Activated naive CD8-positive, alpha-beta T cell (primary cell): ENCODE measurements around the gene PPP2R2D.
"Not testable (repeated sequence)": the region's sequence is repeated elsewhere in the genome, so short reads cannot be mapped to it uniquely, and the experiment has no call there.

ENCODE experiments used
- H3K27ac Mint-ChIP-seq: one replicate; pipeline ENCODE4 v1.8.0; 2021; ENCODE audit warnings: mixed read lengths
- H3K27me3 Mint-ChIP-seq: one replicate; pipeline ENCODE4 v1.8.0; 2021; ENCODE audit warnings: mixed read lengths
- H3K36me3 Mint-ChIP-seq: one replicate; pipeline ENCODE4 v1.8.0; 2021; ENCODE audit warnings: mixed read lengths
- H3K4me1 Mint-ChIP-seq: one replicate; pipeline ENCODE4 v1.8.0; 2021; ENCODE audit warnings: low read depth, mixed read lengths
- H3K4me3 Mint-ChIP-seq: one replicate; pipeline ENCODE4 v1.8.0; 2021; ENCODE audit warnings: mild to moderate bottlenecking, mixed read lengths
- H3K9me3 Mint-ChIP-seq: one replicate; pipeline ENCODE4 v1.8.0; 2021; ENCODE audit warnings: low read depth, mixed read lengths

The PPP2R2D gene

GRCh38 chr10:131947631-131948347, 47.0 kb downstream of the PPP2R2D start:
- Mint-ChIP-seq H3K36me3 (peaks cover 5% of the 10 kb centered on the region), H3K27me3 (no peaks in the 10 kb centered on the region), H3K27ac (no peak overlapping the region), H3K4me1 (peaks cover 3% of the 10 kb centered on the region), H3K9me3 (no peaks in the 10 kb centered on the region), H3K4me3 (no peak overlapping the region)

DNA sequence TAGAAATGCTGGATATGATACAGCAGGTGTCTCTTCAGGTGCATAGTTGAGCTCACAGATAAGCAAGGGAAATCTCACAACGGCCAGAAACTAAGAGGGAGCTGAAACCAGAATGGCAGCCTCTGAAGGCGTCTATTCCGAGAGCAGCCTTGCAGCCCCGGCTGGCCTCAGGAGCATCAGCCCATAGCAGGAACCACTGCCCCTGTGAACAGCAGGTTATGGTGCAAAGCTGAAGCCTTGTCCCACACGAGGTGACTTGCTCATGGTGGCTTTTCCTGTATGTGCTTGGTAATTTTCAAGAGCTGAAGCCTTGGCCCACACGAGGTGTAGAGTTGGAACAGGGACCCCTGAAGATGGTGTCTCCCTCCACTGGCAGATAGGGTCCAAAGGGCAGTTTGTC, 47.7 kb downstream of the PPP2R2D start:
- Mint-ChIP-seq H3K27ac (no peak overlapping the region), H3K27me3 (no peaks in the 10 kb centered on the region), H3K4me1 (peaks cover 2% of the 10 kb centered on the region), H3K4me3 (no peak overlapping the region), H3K36me3 (peaks cover 5% of the 10 kb centered on the region), H3K9me3 (no peaks in the 10 kb centered on the region)

- H3K9me3 Mint-ChIP-seq: no peaks in the 10 kb centered on the region
- no peak overlapping the region for H3K4me3 Mint-ChIP-seq
- no peak overlapping the region for H3K27ac Mint-ChIP-seq
- peaks cover 5% of the 10 kb centered on the region for H3K36me3 Mint-ChIP-seq
- peaks cover 2% of the 10 kb centered on the region for H3K4me1 Mint-ChIP-seq
- no peaks in the 10 kb centered on the region for H3K27me3 Mint-ChIP-seq
Measured at GRCh38 chr10:131949041-131949862, 48.4 kb downstream of the PPP2R2D start.

- H3K9me3 Mint-ChIP-seq, H3K36me3 Mint-ChIP-seq, H3K27ac Mint-ChIP-seq, H3K27me3 Mint-ChIP-seq, H3K4me3 Mint-ChIP-seq, H3K4me1 Mint-ChIP-seq: not testable (repeated sequence)
Measured at GRCh38 chr10:131949908-131950307, 49.1 kb downstream of the PPP2R2D start.

GRCh38 chr10:131954356-131954965, 53.7 kb downstream of the PPP2R2D start:
- peaks cover 3% of the 10 kb centered on the region for H3K36me3 Mint-ChIP-seq
- H3K27ac Mint-ChIP-seq: no peak overlapping the region
- no peak overlapping the region for H3K4me3 Mint-ChIP-seq
- no peaks in the 10 kb centered on the region for H3K27me3 Mint-ChIP-seq
- H3K9me3 Mint-ChIP-seq: no peaks in the 10 kb centered on the region
- H3K4me1 Mint-ChIP-seq: no peaks in the 10 kb centered on the region

- H3K27me3 Mint-ChIP-seq: no peaks in the 10 kb centered on the region
- no peak overlapping the region for H3K27ac Mint-ChIP-seq
- H3K4me3 Mint-ChIP-seq: no peak overlapping the region
- peaks cover 3% of the 10 kb centered on the region for H3K36me3 Mint-ChIP-seq
- no peaks in the 10 kb centered on the region for H3K4me1 Mint-ChIP-seq
- H3K9me3 Mint-ChIP-seq: no peaks in the 10 kb centered on the region
Measured at GRCh38 chr10:131955591-131956340, 55.0 kb downstream of the PPP2R2D start.

DNA sequence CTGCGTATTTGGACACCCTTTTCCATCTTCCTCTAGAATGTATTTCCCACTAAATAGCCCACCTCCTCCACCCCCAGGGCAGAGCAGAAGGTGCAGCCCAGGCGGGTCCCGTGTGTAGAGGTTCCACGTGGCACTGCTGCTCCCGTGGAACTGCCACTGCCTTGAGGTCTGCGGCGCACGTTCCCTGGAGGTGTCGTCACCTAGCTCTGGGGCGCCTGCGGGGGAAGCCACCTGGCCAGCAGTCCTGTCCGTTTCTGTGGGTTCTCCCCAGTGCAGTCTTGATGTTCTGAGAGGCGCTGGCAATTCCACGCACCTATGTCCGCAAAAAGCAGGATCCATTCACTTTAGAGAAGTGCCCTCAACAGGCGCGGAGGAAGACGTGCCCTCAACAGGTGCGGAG, 59.0 kb downstream of the PPP2R2D start:
- Mint-ChIP-seq H3K27me3 (no peaks in the 10 kb centered on the region), H3K36me3 (no peaks in the 10 kb centered on the region), H3K4me1 (peaks cover 15% of the 10 kb centered on the region), H3K4me3 (no peak overlapping the region), H3K27ac (no peak overlapping the region), H3K9me3 (no peaks in the 10 kb centered on the region)

DNA sequence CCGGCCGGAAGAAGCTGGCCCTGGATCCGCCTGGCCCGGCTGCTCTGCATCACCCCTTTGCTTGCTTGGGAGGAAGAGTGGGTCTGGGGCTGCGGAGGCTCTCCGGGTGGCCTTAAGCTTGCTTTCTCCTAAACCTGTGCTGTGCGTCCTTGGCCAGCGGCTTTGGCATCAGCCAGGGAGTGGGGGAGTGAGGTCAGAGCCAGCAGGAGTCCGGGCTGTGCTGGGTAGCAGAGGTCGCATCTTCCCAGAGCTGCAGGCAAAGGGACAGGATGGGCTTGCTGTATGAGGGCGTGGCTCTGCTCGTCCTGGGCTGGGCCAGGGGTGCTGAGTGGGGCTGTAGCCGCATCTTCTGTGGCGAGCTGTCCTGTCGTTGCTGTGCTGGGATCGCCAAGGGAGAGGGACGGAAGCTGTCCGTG, 59.8 kb downstream of the PPP2R2D start:
- no peak overlapping the region for H3K27ac Mint-ChIP-seq
- no peak overlapping the region for H3K4me3 Mint-ChIP-seq
- H3K4me1 Mint-ChIP-seq: peaks cover 21% of the 10 kb centered on the region
- no peaks in the 10 kb centered on the region for H3K27me3 Mint-ChIP-seq
- no peaks in the 10 kb centered on the region for H3K36me3 Mint-ChIP-seq
- H3K9me3 Mint-ChIP-seq: no peaks in the 10 kb centered on the region

- Mint-ChIP-seq H3K36me3 (no peaks in the 10 kb centered on the region), H3K9me3 (no peaks in the 10 kb centered on the region), H3K4me3 (no peak overlapping the region), H3K4me1 (peaks cover 27% of the 10 kb centered on the region), H3K27me3 (no peaks in the 10 kb centered on the region), H3K27ac (no peak overlapping the region)
Measured at GRCh38 chr10:131961047-131961776, 60.4 kb downstream of the PPP2R2D start.

DNA sequence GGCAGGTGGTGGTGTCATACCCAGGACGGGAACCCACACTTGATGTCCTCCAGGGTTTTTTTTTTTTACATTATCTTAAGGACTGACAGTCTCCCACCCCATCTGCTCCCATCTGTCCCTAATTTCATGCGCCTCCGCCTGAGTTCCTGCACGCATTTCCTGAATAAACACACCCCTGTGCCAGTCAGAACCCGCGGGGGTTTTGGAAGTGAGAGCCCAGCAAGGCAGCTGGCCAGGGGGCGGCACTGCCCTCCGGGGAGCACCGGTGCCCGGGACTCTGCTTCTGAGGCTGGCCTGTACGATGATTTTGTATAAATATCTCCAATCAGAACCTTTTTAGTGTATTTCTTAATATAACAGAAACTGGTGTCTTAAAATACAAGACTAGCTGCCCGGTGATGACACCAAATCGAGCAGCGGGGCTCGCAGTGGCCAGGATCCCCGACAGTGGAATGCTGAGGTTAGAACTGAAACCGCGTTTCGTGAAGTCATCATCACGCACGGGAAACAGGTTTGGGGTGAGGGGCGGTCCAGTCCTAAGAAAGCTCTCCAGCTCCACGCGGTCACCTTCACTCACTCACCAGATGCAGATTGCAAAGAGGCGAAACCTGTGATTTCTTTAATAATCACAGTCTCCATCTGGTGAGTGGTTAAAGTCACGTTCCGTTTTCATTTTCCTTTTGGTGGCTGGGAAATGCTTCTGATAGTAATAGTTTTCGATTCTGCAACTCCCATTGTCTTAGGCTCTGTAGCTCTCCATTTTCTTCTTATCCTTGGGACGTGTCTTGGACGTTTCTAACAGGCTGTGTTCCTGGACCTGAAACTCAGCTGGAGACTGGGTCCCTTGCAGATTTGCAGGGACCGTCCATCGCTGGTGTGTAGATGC, 61.2 kb downstream of the PPP2R2D start:
- Mint-ChIP-seq H3K36me3 (no peaks in the 10 kb centered on the region), H3K27ac (no peak overlapping the region), H3K4me1 (peaks cover 29% of the 10 kb centered on the region), H3K27me3 (no peaks in the 10 kb centered on the region), H3K4me3 (no peak overlapping the region), H3K9me3 (no peaks in the 10 kb centered on the region)

- H3K4me1 Mint-ChIP-seq: peaks cover 29% of the 10 kb centered on the region
- no peaks in the 10 kb centered on the region for H3K9me3 Mint-ChIP-seq
- H3K27ac Mint-ChIP-seq: no peak overlapping the region
- no peaks in the 10 kb centered on the region for H3K27me3 Mint-ChIP-seq
- H3K36me3 Mint-ChIP-seq: no peaks in the 10 kb centered on the region
- H3K4me3 Mint-ChIP-seq: no peak overlapping the region
Measured at GRCh38 chr10:131963350-131963749, 62.5 kb downstream of the PPP2R2D start.

GRCh38 chr10:131963811-131964210, 63.0 kb downstream of the PPP2R2D start:
- no peaks in the 10 kb centered on the region for H3K9me3 Mint-ChIP-seq
- H3K4me3 Mint-ChIP-seq: no peak overlapping the region
- peaks cover 29% of the 10 kb centered on the region for H3K4me1 Mint-ChIP-seq
- no peaks in the 10 kb centered on the region for H3K27me3 Mint-ChIP-seq
- no peaks in the 10 kb centered on the region for H3K36me3 Mint-ChIP-seq
- H3K27ac Mint-ChIP-seq: no peak overlapping the region

DNA sequence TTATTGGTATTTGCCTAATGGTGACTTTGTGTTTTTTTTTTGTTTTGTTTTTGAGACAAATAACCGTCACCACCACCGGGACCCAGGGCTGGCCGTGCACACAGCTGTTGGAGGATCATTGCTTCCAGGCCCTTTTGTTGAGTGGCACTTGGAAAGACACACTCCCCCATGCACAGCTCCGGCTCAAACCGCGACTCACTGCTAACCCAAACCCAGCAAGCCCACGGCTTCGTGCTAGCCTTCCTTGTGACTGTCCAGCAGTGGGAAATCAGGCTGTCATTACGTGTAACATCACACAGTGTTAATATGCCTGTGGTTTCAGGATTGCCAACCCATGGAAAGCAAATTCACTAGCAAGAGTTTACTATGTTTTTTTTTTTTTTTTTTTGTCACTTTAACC, 63.5 kb downstream of the PPP2R2D start:
- H3K4me1 Mint-ChIP-seq: peaks cover 29% of the 10 kb centered on the region
- H3K36me3 Mint-ChIP-seq: no peaks in the 10 kb centered on the region
- H3K27ac Mint-ChIP-seq: peak overlapping the region; percentile 76
- H3K4me3 Mint-ChIP-seq: no peak overlapping the region
- H3K9me3 Mint-ChIP-seq: no peaks in the 10 kb centered on the region
- H3K27me3 Mint-ChIP-seq: no peaks in the 10 kb centered on the region
